Large intestine (tissue), 3 donors: ENCODE results near the gene INSR. TPM values are rescaled to one million over a fixed set of nuclear protein-coding genes. Genes with fewer than 3 reads are reported as not detected.

ENCODE experiments used
- DNase-seq, 2 donors: peaks; one replicate each; pipeline versions ENCODE4 v3.0.0 to v3.0.0-alpha.2; 2013
- H3K27ac ChIP-seq: one replicate; pipeline ENCODE4 v1.5.1; 2013; ENCODE audit warnings: low read length
- H3K27me3 ChIP-seq: 2 replicates; pipeline ENCODE4 v1.6.1; 2013; ENCODE audit warnings: low read length; ENCODE audit not compliant: control insufficient read depth, insufficient read depth
- H3K36me3 ChIP-seq: 2 replicates; pipeline ENCODE4 v1.6.1; 2013; ENCODE audit warnings: low read length; ENCODE audit not compliant: control insufficient read depth, insufficient read depth
- H3K4me1 ChIP-seq: one replicate; pipeline ENCODE4 v1.6.1; 2013; ENCODE audit warnings: low read length; ENCODE audit not compliant: control insufficient read depth, insufficient read depth
- H3K4me3 ChIP-seq: one replicate; pipeline ENCODE4 v1.5.1; 2013; ENCODE audit warnings: low read length
- H3K9me3 ChIP-seq: one replicate; pipeline ENCODE4 v1.6.1; 2013; ENCODE audit warnings: mild to moderate bottlenecking, low read depth, low read length, moderate library complexity; ENCODE audit not compliant: control insufficient read depth
- WGBS: methylation state at CpG from one replicate; pipeline ENCODE4 v1.1.5; 2013; ENCODE audit warnings: low lambda C conversion rate; ENCODE audit not compliant: insufficient coverage; 5-methylcytosine and 5-hydroxymethylcytosine counted together
- polyA plus RNA-seq: library from polyadenylated mRNA; unstranded; fragments of 120-200 nt; gene quantifications from one replicate; pipeline ENCODE4 v1.2.1, GENCODE V29; 2013

INSR gene
- polyA plus RNA-seq, 1 donor: 27.7 TPM

- H3K9me3 ChIP-seq: no peaks in the 10 kb centered on the region
- WGBS: 37% methylated on average over 5 of the region's 19 CpGs
- peaks cover 20% of the 10 kb centered on the region for H3K4me1 ChIP-seq
- H3K27me3 ChIP-seq: no peaks in the 10 kb centered on the region
- no peak overlapping the region for H3K4me3 ChIP-seq
- DNase-seq: no peak
- no peaks in the 10 kb centered on the region for H3K36me3 ChIP-seq
- H3K27ac ChIP-seq: no peak overlapping the region
Observed at GRCh38 chr19:7101498-7102253, 192.5 kb downstream of the INSR start.

GRCh38 chr19:7099597-7099921 lies 194.7 kb downstream of the INSR start:
- H3K4me1 ChIP-seq: peaks cover 20% of the 10 kb centered on the region
- H3K9me3 ChIP-seq: peaks cover 9% of the 10 kb centered on the region
- no peaks in the 10 kb centered on the region for H3K27me3 ChIP-seq
- no CpG with 5 or more reads among the region's 9 CpGs for whole genome bisulfite sequencing
- H3K4me3 ChIP-seq: peak overlapping the region; percentile 83
- H3K36me3 ChIP-seq: no peaks in the 10 kb centered on the region
- H3K27ac ChIP-seq: peak overlapping the region; percentile 96
- DNase-seq: no peak

GRCh38 chr19:7098701-7099596 lies 195.3 kb downstream of the INSR start:
- peak overlapping the region; percentile 96 for H3K27ac ChIP-seq
- whole genome bisulfite sequencing: no CpG with 5 or more reads among the region's 78 CpGs
- peak overlapping the region; percentile 83 for H3K4me3 ChIP-seq
- H3K27me3 ChIP-seq: no peaks in the 10 kb centered on the region
- peaks cover 15% of the 10 kb centered on the region for H3K9me3 ChIP-seq
- peak; percentile 89 to 95 for DNase-seq
- H3K4me1 ChIP-seq: peaks cover 20% of the 10 kb centered on the region
- H3K36me3 ChIP-seq: no peaks in the 10 kb centered on the region

- H3K27ac ChIP-seq: no peak overlapping the region
- no CpG with 5 or more reads among the region's 3 CpGs for WGBS
- peak overlapping the region; percentile 83 for H3K4me3 ChIP-seq
Observed at GRCh38 chr19:7098096-7098495, 196.1 kb downstream of the INSR start.

GRCh38 chr19:7088999-7089398 lies 205.2 kb downstream of the INSR start:
- Histone ChIP-seq H3K36me3 (peaks cover 8% of the 10 kb centered on the region), H3K4me1 (no peaks in the 10 kb centered on the region), H3K4me3 (no peak overlapping the region), H3K9me3 (peaks cover 66% of the 10 kb centered on the region), H3K27me3 (no peaks in the 10 kb centered on the region), H3K27ac (no peak overlapping the region)
- WGBS: 100% methylated on average over 1 of the region's 6 CpGs
- DNase-seq: no peak

More at GRCh38 chr19:7098096-7098495, 196.1 kb downstream of the INSR start:
- Histone ChIP-seq H3K36me3 (no peaks in the 10 kb centered on the region), H3K27me3 (no peaks in the 10 kb centered on the region), H3K9me3 (peaks cover 23% of the 10 kb centered on the region), H3K4me1 (peaks cover 20% of the 10 kb centered on the region)
- no peak for DNase-seq

- peaks cover 60% of the 10 kb centered on the region for H3K36me3 ChIP-seq
- no CpG with 5 or more reads among the region's 15 CpGs for WGBS
- H3K27ac ChIP-seq: no peak overlapping the region
- no peaks in the 10 kb centered on the region for H3K4me1 ChIP-seq
- DNase-seq: no peak
- no peaks in the 10 kb centered on the region for H3K27me3 ChIP-seq
- H3K4me3 ChIP-seq: no peak overlapping the region
- peaks cover 90% of the 10 kb centered on the region for H3K9me3 ChIP-seq
Observed at GRCh38 chr19:7083076-7083956, 210.9 kb downstream of the INSR start.

- WGBS: 100% methylated on average over 2 of the region's 2 CpGs
- no peak overlapping the region for H3K27ac ChIP-seq
- peaks cover 91% of the 10 kb centered on the region for H3K36me3 ChIP-seq
- H3K4me3 ChIP-seq: no peak overlapping the region
- H3K4me1 ChIP-seq: no peaks in the 10 kb centered on the region
- no peaks in the 10 kb centered on the region for H3K27me3 ChIP-seq
- DNase-seq: no peak
- peaks cover 73% of the 10 kb centered on the region for H3K9me3 ChIP-seq
Observed at GRCh38 chr19:7078008-7078407, 216.2 kb downstream of the INSR start.

GRCh38 chr19:7076151-7076550 lies 218.1 kb downstream of the INSR start:
- no CpG with 5 or more reads among the region's 6 CpGs for WGBS
- Histone ChIP-seq H3K27ac (no peak overlapping the region), H3K36me3 (peaks cover 84% of the 10 kb centered on the region), H3K4me3 (no peak overlapping the region), H3K9me3 (peaks cover 56% of the 10 kb centered on the region), H3K27me3 (no peaks in the 10 kb centered on the region), H3K4me1 (no peaks in the 10 kb centered on the region)
- no peak for DNase-seq

GRCh38 chr19:7074705-7075282 lies 219.4 kb downstream of the INSR start:
- Histone ChIP-seq H3K36me3 (peaks cover 72% of the 10 kb centered on the region), H3K27me3 (no peaks in the 10 kb centered on the region), H3K9me3 (peaks cover 43% of the 10 kb centered on the region), H3K27ac (no peak overlapping the region), H3K4me1 (no peaks in the 10 kb centered on the region), H3K4me3 (no peak overlapping the region)
- no peak for DNase-seq
- WGBS: no CpG with 5 or more reads among the region's 29 CpGs

- Histone ChIP-seq H3K27ac (no peak overlapping the region), H3K36me3 (peaks cover 56% of the 10 kb centered on the region), H3K27me3 (no peaks in the 10 kb centered on the region), H3K4me1 (no peaks in the 10 kb centered on the region), H3K9me3 (peaks cover 23% of the 10 kb centered on the region), H3K4me3 (no peak overlapping the region)
- DNase-seq: no peak
- no CpG with 5 or more reads among the region's 6 CpGs for WGBS
Observed at GRCh38 chr19:7072541-7072940, 221.7 kb downstream of the INSR start.
